ENCODE results near the gene TMCC3.

Gene TMCC3

GRCh38 chr12:94590428-94590827 lies 59.9 kb downstream of the TMCC3 start:
- no peaks in the 10 kb centered on the region for H3K36me3 ChIP-seq (ENCODE audit: control insufficient read depth, insufficient read depth, low read length)
- H3K9ac ChIP-seq (ENCODE audit: low read length) = no peak overlapping the region
- peaks cover 12% of the 10 kb centered on the region for H3K4me1 ChIP-seq (ENCODE audit: control insufficient read depth, insufficient read depth, low read length)
- no peaks in the 10 kb centered on the region for H3K27me3 ChIP-seq (ENCODE audit: control insufficient read depth, insufficient read depth, low read length)
- H3K4me3 ChIP-seq (ENCODE audit: low read length) = no peak overlapping the region
- no peaks in the 10 kb centered on the region for H3K9me3 ChIP-seq (ENCODE audit: control insufficient read depth, low read length)

GRCh38 chr12:94589591-94590001 lies 60.8 kb downstream of the TMCC3 start:
- Histone ChIP-seq H3K9me3 (ENCODE audit: control insufficient read depth, low read length) (no peaks in the 10 kb centered on the region), H3K27me3 (ENCODE audit: control insufficient read depth, insufficient read depth, low read length) (no peaks in the 10 kb centered on the region), H3K4me3 (ENCODE audit: low read length) (no peak overlapping the region), H3K4me1 (ENCODE audit: control insufficient read depth, insufficient read depth, low read length) (peaks cover 12% of the 10 kb centered on the region), H3K36me3 (ENCODE audit: control insufficient read depth, insufficient read depth, low read length) (no peaks in the 10 kb centered on the region), H3K9ac (ENCODE audit: low read length) (no peak overlapping the region)

DNA sequence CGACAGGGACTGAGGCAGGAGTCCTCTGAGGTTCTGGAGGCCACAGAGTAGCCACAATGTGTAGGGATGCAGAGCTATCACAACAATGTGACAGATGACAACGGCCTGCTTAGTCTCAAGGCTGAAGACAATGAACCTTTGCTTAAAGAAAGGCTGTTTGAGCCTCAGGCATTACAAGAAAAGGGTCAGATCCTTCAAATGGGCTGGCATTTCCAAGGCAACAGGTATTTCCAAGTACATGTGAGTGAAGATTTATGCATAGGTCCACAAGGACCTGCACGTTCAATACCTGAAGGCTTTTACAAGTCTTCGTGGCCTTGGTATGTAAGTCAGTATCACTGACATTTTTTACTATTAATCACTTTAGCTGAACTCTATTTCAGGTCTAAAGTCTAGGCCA lies 62.0 kb downstream of the TMCC3 start:
- Histone ChIP-seq H3K4me3 (ENCODE audit: low read length) (no peak overlapping the region), H3K4me1 (ENCODE audit: control insufficient read depth, insufficient read depth, low read length) (peaks cover 12% of the 10 kb centered on the region)

DNA sequence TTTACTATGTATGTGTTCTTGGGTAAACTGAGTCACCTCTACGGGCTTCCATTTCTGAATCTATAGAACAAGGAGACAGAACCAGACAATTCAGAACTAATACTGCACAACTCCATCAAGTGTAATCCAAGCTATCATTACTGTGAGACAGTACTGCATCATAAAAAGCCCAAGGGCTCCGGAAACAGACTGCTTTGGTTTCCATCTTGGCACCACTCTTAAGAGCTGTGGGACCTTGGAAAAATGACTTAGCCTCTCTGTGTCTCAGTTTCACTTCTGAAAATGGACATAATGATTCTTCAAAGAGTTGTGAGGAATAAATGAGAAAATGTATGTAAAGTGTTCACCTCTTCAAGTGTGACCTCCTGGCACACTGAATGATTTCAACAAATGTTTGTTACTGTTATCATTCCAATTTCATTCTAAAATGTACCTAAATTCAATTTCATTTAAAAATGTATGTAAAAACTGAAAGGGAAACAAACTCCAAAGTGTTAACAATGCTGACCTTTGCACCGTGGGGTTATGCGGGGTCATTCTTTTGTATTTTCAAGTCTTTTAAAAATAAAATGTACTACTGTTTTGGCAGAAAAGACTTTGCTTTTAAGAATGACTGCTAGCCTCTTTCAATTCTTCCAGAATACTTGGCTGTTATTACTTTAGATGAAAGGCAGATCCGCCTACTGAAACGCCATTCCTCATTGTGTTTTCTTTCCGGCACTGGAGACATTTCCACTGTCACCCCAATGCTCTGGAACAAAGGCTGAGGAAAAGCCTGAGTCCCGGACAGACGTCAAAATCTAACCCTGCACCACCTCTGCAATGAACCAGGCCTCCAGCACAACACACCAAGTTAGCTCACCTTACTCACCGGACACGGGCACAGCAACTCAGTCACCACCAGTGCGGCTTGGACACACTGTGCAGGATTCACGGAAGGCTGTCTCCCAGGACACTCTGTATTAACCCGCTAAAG lies 62.8 kb downstream of the TMCC3 start:
- H3K4me1 ChIP-seq (ENCODE audit: control insufficient read depth, insufficient read depth, low read length) = peaks cover 12% of the 10 kb centered on the region
- no peak overlapping the region for H3K9ac ChIP-seq (ENCODE audit: low read length)
- no peaks in the 10 kb centered on the region for H3K27me3 ChIP-seq (ENCODE audit: control insufficient read depth, insufficient read depth, low read length)
- no peak overlapping the region for H3K4me3 ChIP-seq (ENCODE audit: low read length)
- H3K9me3 ChIP-seq (ENCODE audit: control insufficient read depth, low read length) = no peaks in the 10 kb centered on the region
- H3K36me3 ChIP-seq (ENCODE audit: control insufficient read depth, insufficient read depth, low read length) = no peaks in the 10 kb centered on the region

More for the DNA sequence above, 62.0 kb downstream of the TMCC3 start:
- H3K36me3 ChIP-seq (ENCODE audit: control insufficient read depth, insufficient read depth, low read length) = no peaks in the 10 kb centered on the region
- no peak overlapping the region for H3K9ac ChIP-seq (ENCODE audit: low read length)
- H3K9me3 ChIP-seq (ENCODE audit: control insufficient read depth, low read length) = no peaks in the 10 kb centered on the region
- H3K27me3 ChIP-seq (ENCODE audit: control insufficient read depth, insufficient read depth, low read length) = no peaks in the 10 kb centered on the region

DNA sequence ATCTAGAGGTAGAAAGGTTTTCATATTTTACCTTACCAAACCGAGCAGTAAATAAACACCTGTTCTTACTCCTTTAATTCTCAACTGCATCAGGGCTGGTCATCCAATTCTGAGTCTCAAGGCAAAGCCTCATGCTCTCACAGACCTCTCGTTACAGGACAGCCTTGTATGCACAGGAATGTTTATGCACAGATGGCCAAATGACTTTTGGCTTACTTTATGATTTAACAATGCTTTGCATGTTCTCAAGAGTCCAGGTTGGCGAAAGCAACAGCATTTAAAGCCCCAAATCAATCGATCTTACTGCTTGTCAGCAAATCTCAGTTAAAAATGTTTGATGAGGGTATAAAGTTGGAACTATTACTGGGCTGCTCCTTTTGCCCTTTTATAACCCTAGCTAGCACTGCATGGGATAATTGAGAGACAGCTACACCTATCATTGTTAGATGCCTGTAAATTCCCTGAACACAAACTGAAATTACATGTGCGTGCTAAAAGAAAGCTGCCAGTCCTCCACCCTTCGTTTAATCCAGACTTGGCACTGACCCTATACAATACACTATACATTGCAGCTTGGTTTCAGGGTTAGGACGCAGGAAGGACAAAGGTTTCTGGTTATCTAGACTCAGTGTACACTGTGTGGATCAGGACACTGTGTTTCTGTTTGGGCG lies 63.6 kb downstream of the TMCC3 start:
- H3K4me3 ChIP-seq (ENCODE audit: low read length) = no peak overlapping the region
- peaks cover 12% of the 10 kb centered on the region for H3K4me1 ChIP-seq (ENCODE audit: control insufficient read depth, insufficient read depth, low read length)
- H3K27me3 ChIP-seq (ENCODE audit: control insufficient read depth, insufficient read depth, low read length) = no peaks in the 10 kb centered on the region
- no peaks in the 10 kb centered on the region for H3K9me3 ChIP-seq (ENCODE audit: control insufficient read depth, low read length)
- H3K9ac ChIP-seq (ENCODE audit: low read length) = no peak overlapping the region
- H3K36me3 ChIP-seq (ENCODE audit: control insufficient read depth, insufficient read depth, low read length) = no peaks in the 10 kb centered on the region

DNA sequence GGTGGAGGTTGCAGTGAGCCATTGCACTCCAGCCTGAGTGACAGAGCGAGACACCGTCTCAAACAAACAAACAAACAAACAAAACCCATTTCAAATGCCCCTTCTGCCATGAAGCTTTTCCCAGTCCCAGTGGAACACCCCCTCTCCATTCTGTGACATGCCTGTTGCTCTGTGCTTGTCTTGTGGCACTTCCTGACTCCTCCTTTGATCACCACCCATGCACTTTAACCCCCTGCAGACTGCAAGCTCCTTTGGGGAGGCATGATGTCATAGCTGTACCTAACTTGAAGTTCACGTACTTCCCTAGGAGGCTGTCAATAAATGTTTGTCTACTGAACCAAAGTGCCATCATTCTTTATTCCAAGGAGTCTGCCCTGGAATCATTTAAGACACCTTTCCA lies 64.7 kb downstream of the TMCC3 start:
- Histone ChIP-seq H3K9me3 (ENCODE audit: control insufficient read depth, low read length) (no peaks in the 10 kb centered on the region), H3K27me3 (ENCODE audit: control insufficient read depth, insufficient read depth, low read length) (no peaks in the 10 kb centered on the region), H3K36me3 (ENCODE audit: control insufficient read depth, insufficient read depth, low read length) (no peaks in the 10 kb centered on the region), H3K4me1 (ENCODE audit: control insufficient read depth, insufficient read depth, low read length) (peaks cover 12% of the 10 kb centered on the region), H3K4me3 (ENCODE audit: low read length) (no peak overlapping the region), H3K9ac (ENCODE audit: low read length) (no peak overlapping the region)

DNA sequence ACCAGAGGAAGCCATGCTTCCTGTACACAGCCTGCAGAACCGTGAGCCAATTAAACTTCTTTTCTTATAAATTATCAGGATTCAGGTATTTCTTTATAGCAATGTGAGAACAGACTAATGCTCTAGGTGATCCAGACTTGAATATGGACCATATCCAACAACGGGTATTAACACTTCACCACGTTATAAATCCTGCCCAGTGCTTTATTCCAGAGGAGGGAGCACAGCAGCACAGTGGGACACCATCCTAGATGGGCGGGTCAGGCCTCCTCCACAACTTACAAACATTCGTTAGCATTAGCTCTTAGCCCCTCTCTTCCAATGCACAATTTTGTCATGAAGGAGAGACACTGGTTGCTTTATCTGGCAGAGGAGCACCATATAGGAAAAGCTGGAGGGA lies 66.0 kb downstream of the TMCC3 start:
- no peaks in the 10 kb centered on the region for H3K36me3 ChIP-seq (ENCODE audit: control insufficient read depth, insufficient read depth, low read length)
- H3K9ac ChIP-seq (ENCODE audit: low read length) = no peak overlapping the region
- H3K4me3 ChIP-seq (ENCODE audit: low read length) = no peak overlapping the region
- no peaks in the 10 kb centered on the region for H3K27me3 ChIP-seq (ENCODE audit: control insufficient read depth, insufficient read depth, low read length)
- no peaks in the 10 kb centered on the region for H3K9me3 ChIP-seq (ENCODE audit: control insufficient read depth, low read length)
- peaks cover 12% of the 10 kb centered on the region for H3K4me1 ChIP-seq (ENCODE audit: control insufficient read depth, insufficient read depth, low read length)

- Histone ChIP-seq H3K9me3 (ENCODE audit: control insufficient read depth, low read length) (no peaks in the 10 kb centered on the region), H3K4me3 (ENCODE audit: low read length) (no peak overlapping the region), H3K9ac (ENCODE audit: low read length) (no peak overlapping the region), H3K36me3 (ENCODE audit: control insufficient read depth, insufficient read depth, low read length) (no peaks in the 10 kb centered on the region), H3K4me1 (ENCODE audit: control insufficient read depth, insufficient read depth, low read length) (peaks cover 12% of the 10 kb centered on the region), H3K27me3 (ENCODE audit: control insufficient read depth, insufficient read depth, low read length) (no peaks in the 10 kb centered on the region)
These were observed 67.8 kb downstream of the TMCC3 start for GRCh38 chr12:94582591-94582990.

GRCh38 chr12:94575645-94576403 lies 74.5 kb downstream of the TMCC3 start:
- Histone ChIP-seq H3K27me3 (ENCODE audit: control insufficient read depth, insufficient read depth, low read length) (no peaks in the 10 kb centered on the region), H3K4me1 (ENCODE audit: control insufficient read depth, insufficient read depth, low read length) (no peaks in the 10 kb centered on the region), H3K4me3 (ENCODE audit: low read length) (no peak overlapping the region), H3K36me3 (ENCODE audit: control insufficient read depth, insufficient read depth, low read length) (peaks cover 5% of the 10 kb centered on the region), H3K9ac (ENCODE audit: low read length) (no peak overlapping the region), H3K9me3 (ENCODE audit: control insufficient read depth, low read length) (no peaks in the 10 kb centered on the region)

- Histone ChIP-seq H3K4me1 (ENCODE audit: control insufficient read depth, insufficient read depth, low read length) (no peaks in the 10 kb centered on the region), H3K9me3 (ENCODE audit: control insufficient read depth, low read length) (no peaks in the 10 kb centered on the region), H3K4me3 (ENCODE audit: low read length) (no peak overlapping the region), H3K9ac (ENCODE audit: low read length) (no peak overlapping the region), H3K27me3 (ENCODE audit: control insufficient read depth, insufficient read depth, low read length) (no peaks in the 10 kb centered on the region), H3K36me3 (ENCODE audit: control insufficient read depth, insufficient read depth, low read length) (peaks cover 5% of the 10 kb centered on the region)
These were observed 75.3 kb downstream of the TMCC3 start for GRCh38 chr12:94575024-94575423.

- Histone ChIP-seq H3K27me3 (ENCODE audit: control insufficient read depth, insufficient read depth, low read length) (no peaks in the 10 kb centered on the region), H3K9ac (ENCODE audit: low read length) (no peak overlapping the region), H3K9me3 (ENCODE audit: control insufficient read depth, low read length) (no peaks in the 10 kb centered on the region), H3K36me3 (ENCODE audit: control insufficient read depth, insufficient read depth, low read length) (peaks cover 5% of the 10 kb centered on the region), H3K4me1 (ENCODE audit: control insufficient read depth, insufficient read depth, low read length) (no peaks in the 10 kb centered on the region), H3K4me3 (ENCODE audit: low read length) (no peak overlapping the region)
These were observed 78.8 kb downstream of the TMCC3 start for GRCh38 chr12:94571556-94571955.

DNA sequence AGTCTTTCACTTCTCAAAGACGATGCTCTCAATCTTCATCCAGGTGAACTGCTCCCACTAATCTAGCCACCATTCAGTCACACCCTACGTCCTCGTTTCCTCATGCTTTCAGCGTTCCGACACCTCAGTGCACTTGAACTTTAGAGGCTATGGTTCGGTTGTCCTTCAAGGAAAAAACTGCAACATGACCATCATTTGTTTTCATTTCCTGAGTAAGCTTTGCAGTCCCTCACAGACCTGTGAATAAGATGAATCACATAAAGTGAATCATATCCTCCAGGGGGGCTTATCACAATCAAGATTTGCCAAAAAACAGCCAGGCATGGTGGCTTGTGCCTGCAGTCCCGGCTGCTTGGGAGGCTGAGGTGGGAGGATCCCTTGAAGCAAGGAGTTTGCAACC lies 80.2 kb downstream of the TMCC3 start:
- Histone ChIP-seq H3K4me1 (ENCODE audit: control insufficient read depth, insufficient read depth, low read length) (no peaks in the 10 kb centered on the region), H3K36me3 (ENCODE audit: control insufficient read depth, insufficient read depth, low read length) (peaks cover 5% of the 10 kb centered on the region), H3K27me3 (ENCODE audit: control insufficient read depth, insufficient read depth, low read length) (no peaks in the 10 kb centered on the region), H3K9ac (ENCODE audit: low read length) (no peak overlapping the region), H3K4me3 (ENCODE audit: low read length) (no peak overlapping the region), H3K9me3 (ENCODE audit: control insufficient read depth, low read length) (no peaks in the 10 kb centered on the region)
